ENCODE results near the gene ARHGEF7. TPM values are rescaled to one million over a fixed set of nuclear protein-coding genes. Genes with fewer than 3 reads are reported as not detected.
"Not testable (repeated sequence)": the region's sequence is repeated elsewhere in the genome, so short reads cannot be mapped to it uniquely, and the experiment has no call there.

ARHGEF7 gene
- total RNA-seq, 1 donor from 2014 or later = 181 TPM

GRCh38 chr13:111171112-111171511 is 56.0 kb downstream of the ARHGEF7 start:
- no peak for DNase-seq

GRCh38 chr13:111171629-111172028 is 56.5 kb downstream of the ARHGEF7 start:
- DNase-seq = no peak

DNA sequence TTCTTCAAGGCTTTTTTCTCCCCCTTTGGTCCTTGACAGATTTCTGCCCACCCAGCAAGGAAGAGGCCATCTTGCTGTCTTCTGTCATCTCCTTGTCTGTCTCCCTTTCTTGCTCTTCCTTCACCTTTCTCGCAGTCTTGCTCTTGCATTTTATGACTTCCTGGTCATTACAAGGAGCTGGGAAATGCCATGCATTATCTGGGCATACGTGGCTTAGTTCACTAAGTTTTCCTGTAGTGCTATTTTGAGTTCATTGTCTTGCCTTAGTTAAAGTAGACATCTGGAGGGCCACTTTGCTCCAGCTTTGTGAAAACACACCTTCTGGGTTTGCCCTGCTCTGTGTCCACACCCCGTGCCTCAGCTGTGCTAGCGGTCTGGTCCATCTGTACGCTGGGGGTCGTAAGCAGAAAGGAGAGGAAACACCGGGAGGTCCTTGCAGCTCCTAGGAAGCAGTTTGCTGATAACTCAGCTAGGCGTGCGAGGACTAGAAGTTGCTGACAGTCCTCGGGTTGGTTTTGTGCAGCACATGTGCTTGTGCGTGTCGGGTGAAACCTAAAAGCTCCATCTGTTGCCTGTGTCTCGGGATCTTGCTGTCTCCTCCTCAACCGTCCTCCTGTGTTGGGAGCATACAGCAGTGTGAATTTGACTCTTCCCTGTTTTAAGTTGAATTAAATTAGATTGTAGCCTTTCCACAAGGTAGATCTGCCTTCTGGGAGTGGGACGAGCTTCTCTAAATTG is 59.4 kb downstream of the ARHGEF7 start:
- peak; percentile 50 for DNase-seq

- no peak for DNase-seq
Observed at GRCh38 chr13:111175372-111175771, 60.3 kb downstream of the ARHGEF7 start.

GRCh38 chr13:111175935-111176334 is 60.8 kb downstream of the ARHGEF7 start:
- no peak for DNase-seq

DNA sequence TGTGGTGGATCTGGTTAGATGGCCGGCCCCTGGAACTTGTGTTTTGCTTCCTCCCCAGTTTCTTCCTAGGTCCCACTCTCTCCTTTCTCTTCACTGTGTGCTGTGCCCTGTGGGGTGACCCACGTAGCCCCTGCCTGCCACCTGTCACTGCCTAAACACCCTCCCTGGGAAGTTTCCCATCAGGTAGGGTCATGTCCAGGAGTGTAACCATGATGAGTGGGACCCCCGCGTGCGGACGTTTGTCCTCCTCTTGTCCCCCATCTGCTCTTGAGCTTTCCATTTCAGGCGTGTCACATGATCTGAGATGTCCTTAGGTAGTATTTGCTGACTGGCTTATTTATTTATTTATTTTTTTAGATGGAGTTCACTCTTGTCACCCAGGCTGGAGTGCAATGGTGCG is 61.3 kb downstream of the ARHGEF7 start:
- DNase-seq = no peak

- DNase-seq = peak; percentile 69
Observed at GRCh38 chr13:111177081-111177711, 62.1 kb downstream of the ARHGEF7 start.

- no peak for DNase-seq
Observed at GRCh38 chr13:111177921-111178320, 62.8 kb downstream of the ARHGEF7 start.

GRCh38 chr13:111178402-111178801 is 63.3 kb downstream of the ARHGEF7 start:
- DNase-seq = peak; percentile 92

DNA sequence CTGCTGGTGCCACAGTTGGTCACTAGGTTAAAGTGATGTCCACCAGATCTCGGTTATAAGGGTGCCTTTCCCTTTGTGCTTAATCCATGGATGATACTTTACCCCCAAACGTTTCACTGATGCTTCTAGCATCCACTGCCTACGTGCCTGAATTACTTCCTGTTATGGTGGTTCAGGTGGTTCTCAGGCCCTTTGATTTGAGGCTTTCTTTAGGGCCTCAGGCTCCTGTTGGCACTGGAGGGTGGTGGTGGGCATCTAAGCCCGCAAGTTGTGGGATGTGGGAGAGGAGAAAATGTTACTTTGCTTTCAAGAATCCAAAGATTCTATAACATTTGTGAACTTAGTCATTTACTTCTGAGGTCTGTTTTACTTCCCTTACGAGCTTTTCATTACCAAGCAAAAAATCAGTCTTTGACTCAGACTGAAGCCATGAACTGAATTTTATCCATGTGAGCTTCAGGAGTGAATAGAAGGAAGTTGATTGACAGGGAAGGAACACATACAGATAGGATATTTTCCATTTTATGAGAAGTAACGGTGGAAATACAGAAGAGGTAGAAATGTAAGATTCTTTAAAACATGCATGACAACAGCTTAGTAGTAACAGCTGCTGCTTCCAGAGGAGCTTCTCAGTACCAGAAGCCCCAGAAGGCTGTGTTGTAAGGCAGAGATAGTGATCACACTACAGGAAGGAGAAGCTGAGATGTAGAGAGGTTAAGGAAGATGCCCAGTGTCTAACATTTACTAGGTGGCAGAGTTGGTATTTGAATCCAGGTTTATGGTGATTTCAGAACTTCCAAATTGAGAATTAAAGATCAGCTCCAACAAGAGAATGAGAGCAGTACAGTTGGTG is 65.0 kb downstream of the ARHGEF7 start:
- DNase-seq = no peak

DNA sequence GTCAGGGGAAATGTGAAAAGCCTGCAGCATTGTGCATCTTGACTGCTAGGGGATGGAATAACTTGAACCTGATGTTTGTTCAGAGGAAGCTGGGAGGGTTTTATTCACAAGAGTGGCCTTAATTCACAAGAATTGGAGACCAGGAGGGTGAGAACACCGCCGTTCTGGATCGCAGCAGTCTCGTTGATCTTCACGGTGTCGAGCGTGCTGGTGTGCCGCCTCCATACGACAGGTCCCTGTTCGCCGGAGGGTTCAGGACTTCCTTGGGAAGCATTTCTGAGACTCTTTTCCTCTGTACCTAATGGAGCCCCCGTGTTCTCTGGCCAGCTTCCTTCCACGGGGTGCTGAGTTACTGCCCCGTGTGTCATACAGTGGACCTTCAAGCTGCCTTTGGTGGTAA is 66.9 kb downstream of the ARHGEF7 start:
- no peak for DNase-seq

GRCh38 chr13:111183087-111183645 is 68.1 kb downstream of the ARHGEF7 start:
- no peak for DNase-seq

DNA sequence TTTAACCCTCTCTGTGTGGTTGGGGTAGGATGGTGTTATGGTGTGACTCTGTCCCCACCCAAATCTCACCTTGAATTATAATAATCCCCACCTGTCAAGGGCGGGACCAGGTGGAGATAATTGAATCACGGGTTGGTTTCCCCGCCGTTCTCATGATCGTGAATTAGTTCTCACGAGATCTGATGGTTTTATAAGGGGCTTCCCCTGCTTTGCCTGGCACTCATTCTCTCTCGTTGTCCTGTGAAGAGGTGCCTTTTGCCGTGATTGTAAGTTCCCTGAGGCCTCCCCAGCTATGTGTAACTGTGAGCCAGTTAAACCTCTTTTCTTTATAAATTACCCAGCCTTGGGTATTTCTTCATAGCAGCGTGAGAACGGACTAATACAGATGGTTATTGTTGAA is 68.8 kb downstream of the ARHGEF7 start:
- no peak for DNase-seq

- peak; percentile 67 for DNase-seq
Observed at GRCh38 chr13:111184458-111185401, 69.6 kb downstream of the ARHGEF7 start.

DNA sequence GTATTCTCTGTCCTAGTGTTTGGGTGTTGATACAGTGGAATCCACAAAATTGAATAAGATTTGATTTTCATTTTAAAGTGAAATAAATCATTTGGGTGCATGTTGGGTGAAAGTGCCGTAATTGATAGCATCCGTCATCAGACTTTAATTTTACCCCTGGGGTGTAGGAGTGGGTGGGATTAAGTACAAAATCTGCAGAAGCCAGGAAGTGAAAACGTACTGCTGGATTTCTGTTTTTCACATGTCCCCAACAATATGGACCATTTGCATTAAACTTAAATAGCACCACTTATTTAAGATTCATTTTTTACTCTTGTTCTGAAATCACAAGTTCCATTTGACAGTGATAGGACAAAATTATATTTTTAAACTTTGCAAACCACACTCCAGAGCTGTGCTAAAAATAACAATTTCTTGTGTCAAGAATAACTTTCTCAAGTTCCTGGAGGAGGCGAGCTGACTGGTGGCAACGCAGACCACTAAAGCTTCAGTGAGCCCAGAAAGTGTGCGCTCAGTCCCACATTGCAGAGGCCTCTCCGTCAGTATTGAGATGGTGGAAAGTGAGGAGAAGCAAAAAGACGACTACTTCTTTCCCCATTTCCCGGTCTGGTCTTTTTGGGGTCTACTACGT is 71.3 kb downstream of the ARHGEF7 start:
- DNase-seq = no peak

DNA sequence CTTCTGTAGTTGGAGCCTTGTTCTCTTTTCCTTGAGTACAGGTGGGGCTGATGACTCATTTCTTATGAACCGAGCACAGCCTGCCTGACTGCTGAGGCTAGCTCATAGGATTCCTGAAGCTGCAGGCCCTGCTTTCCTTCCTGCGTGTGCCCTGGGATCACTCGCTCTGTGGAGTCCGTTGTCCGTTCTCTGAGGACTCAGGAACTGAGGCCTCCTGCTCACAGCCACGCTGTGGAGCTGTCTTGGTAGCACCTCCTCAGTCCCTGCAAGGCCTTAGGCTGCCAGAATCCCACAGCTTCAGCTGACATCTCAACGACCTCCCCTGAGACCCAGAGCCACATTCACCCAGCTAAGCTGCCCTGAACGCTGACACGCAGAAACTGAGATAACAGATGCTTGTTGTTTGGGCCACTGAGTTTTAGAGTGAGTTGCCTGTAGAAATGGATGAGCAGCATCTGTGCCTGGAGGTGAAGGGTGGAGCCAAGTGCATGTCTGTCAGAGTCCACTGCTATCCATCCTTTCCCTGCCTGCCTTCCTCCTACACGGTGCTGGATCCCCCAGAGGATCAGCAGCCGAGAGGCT is 72.9 kb downstream of the ARHGEF7 start:
- DNase-seq = peak; percentile 34

DNA sequence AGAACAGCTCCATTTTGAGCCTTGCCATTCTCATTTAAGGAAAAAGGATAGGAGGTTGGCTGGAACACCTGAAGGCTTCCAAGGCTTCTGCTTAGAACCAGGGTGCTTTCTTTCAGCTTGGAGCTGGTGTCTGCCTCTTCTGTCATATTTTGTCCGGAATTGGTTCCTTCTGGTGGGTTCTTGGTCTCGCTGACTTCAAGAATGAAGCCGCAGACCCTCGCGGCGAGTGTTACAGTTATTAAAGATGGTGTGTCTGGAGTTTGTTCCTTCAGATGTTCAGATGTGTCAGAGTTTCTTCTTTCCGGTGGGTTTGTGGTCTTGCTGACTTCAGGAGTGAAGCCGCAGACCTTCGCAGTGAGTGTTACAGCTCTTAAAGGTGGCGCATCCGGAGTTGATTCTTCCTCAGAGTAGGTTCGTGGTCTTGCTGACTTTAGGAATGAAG is 74.0 kb downstream of the ARHGEF7 start:
- DNase-seq = not testable (repeated sequence)

DNA sequence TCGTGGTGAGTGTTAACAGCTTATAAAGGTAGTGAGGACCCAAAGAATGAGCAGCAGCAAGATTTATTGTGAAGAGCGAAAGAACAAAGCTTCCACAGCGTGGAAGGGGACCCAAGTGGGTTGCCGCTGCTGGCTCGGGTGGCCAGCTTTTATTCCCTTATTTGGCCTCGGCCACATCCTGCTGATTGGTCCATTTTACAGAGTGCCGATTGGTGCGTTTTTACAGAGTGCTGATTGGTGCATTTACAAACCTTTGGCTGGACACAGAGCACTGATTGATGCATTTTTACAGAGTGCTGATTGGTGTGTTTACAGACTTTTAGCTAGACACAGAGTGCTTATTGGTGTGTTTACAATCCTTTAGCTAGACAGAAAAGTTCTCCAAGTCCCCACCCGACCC is 74.4 kb downstream of the ARHGEF7 start:
- DNase-seq = not testable (repeated sequence)

- DNase-seq = not testable (repeated sequence)
Observed at GRCh38 chr13:111193223-111193622, 78.1 kb downstream of the ARHGEF7 start.

GRCh38 chr13:111194651-111195050 is 79.5 kb downstream of the ARHGEF7 start:
- not testable (repeated sequence) for DNase-seq
